Measurements from ENCODE around the gene DQX1. TPM values are rescaled to one million over a fixed set of nuclear protein-coding genes. Genes with fewer than 3 reads are reported as not detected.

DQX1 gene
- total and polyA plus RNA-seq, 9 of the 15 experiments (the other 6 are each of a cell fraction or from before 2014, with no cell fraction given): 0.04 to 0.38 (median 0.18) TPM; not detected in 1

GRCh38 chr2:74503506-74504475, 22.2 kb downstream of the DQX1 start (continued):
- TF ChIP-seq ZNF12 (CRISPR knock-in tag; IDR thresholded peaks at IDR 0.05) (peak; percentile 5; the same call in 1 of the 2 replicates), BHLHE40 (IDR thresholded peaks at IDR 0.05; ENCODE audit: low read length) (0 out of 2 replicates have a peak, but pooled peaks have one; percentile 4), HMGN3 (IDR thresholded peaks at IDR 0.05; ENCODE audit: borderline replicate concordance, extremely low read depth, insufficient read length, low read depth, low read length) (peak; percentile 27), SNRNP70 (optimal IDR thresholded peaks at IDR 0.05; ENCODE audit: low read depth, low read length) (no peak), JUN (IDR thresholded peaks at IDR 0.05; ENCODE audit: borderline replicate concordance, low read depth, low read length) (no peak), JUN (CRISPR knock-in tag; IDR thresholded peaks at IDR 0.05; ENCODE audit: borderline replicate concordance) (no peak)
- TF ChIP-seq, protein P1, sequence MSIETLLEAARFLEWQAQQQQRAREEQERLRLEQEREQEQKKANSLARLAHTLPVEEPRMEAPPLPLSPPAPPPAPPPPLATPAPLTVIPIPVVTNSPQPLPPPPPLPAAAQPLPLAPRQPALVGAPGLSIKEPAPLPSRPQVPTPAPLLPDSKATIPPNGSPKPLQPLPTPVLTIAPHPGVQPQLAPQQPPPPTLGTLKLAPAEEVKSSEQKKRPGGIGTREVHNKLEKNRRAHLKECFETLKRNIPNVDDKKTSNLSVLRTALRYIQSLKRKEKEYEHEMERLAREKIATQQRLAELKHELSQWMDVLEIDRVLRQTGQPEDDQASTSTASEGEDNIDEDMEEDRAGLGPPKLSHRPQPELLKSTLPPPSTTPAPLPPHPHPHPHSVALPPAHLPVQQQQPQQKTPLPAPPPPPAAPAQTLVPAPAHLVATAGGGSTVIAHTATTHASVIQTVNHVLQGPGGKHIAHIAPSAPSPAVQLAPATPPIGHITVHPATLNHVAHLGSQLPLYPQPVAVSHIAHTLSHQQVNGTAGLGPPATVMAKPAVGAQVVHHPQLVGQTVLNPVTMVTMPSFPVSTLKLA (conservative IDR thresholded peaks at IDR 0.05): 0 out of 4 replicates have a peak, but pooled peaks of 1 of the 2 experiments have one; percentile 4
- TF ChIP-seq, protein P2, sequence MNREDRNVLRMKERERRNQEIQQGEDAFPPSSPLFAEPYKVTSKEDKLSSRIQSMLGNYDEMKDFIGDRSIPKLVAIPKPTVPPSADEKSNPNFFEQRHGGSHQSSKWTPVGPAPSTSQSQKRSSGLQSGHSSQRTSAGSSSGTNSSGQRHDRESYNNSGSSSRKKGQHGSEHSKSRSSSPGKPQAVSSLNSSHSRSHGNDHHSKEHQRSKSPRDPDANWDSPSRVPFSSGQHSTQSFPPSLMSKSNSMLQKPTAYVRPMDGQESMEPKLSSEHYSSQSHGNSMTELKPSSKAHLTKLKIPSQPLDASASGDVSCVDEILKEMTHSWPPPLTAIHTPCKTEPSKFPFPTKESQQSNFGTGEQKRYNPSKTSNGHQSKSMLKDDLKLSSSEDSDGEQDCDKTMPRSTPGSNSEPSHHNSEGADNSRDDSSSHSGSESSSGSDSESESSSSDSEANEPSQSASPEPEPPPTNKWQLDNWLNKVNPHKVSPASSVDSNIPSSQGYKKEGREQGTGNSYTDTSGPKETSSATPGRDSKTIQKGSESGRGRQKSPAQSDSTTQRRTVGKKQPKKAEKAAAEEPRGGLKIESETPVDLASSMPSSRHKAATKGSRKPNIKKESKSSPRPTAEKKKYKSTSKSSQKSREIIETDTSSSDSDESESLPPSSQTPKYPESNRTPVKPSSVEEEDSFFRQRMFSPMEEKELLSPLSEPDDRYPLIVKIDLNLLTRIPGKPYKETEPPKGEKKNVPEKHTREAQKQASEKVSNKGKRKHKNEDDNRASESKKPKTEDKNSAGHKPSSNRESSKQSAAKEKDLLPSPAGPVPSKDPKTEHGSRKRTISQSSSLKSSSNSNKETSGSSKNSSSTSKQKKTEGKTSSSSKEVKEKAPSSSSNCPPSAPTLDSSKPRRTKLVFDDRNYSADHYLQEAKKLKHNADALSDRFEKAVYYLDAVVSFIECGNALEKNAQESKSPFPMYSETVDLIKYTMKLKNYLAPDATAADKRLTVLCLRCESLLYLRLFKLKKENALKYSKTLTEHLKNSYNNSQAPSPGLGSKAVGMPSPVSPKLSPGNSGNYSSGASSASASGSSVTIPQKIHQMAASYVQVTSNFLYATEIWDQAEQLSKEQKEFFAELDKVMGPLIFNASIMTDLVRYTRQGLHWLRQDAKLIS (CRISPR knock-in tag; IDR thresholded peaks at IDR 0.05): no peak
- TF ChIP-seq, protein P3, sequence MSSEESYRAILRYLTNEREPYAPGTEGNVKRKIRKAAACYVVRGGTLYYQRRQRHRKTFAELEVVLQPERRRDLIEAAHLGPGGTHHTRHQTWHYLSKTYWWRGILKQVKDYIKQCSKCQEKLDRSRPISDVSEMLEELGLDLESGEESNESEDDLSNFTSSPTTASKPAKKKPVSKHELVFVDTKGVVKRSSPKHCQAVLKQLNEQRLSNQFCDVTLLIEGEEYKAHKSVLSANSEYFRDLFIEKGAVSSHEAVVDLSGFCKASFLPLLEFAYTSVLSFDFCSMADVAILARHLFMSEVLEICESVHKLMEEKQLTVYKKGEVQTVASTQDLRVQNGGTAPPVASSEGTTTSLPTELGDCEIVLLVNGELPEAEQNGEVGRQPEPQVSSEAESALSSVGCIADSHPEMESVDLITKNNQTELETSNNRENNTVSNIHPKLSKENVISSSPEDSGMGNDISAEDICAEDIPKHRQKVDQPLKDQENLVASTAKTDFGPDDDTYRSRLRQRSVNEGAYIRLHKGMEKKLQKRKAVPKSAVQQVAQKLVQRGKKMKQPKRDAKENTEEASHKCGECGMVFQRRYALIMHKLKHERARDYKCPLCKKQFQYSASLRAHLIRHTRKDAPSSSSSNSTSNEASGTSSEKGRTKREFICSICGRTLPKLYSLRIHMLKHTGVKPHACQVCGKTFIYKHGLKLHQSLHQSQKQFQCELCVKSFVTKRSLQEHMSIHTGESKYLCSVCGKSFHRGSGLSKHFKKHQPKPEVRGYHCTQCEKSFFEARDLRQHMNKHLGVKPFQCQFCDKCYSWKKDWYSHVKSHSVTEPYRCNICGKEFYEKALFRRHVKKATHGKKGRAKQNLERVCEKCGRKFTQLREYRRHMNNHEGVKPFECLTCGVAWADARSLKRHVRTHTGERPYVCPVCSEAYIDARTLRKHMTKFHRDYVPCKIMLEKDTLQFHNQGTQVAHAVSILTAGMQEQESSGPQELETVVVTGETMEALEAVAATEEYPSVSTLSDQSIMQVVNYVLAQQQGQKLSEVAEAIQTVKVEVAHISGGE (CRISPR knock-in tag; IDR thresholded peaks at IDR 0.05): peak in 1 of 3 experiments; percentile 13; a peak in 1 of 6 replicates
- TF ChIP-seq, protein P4, sequence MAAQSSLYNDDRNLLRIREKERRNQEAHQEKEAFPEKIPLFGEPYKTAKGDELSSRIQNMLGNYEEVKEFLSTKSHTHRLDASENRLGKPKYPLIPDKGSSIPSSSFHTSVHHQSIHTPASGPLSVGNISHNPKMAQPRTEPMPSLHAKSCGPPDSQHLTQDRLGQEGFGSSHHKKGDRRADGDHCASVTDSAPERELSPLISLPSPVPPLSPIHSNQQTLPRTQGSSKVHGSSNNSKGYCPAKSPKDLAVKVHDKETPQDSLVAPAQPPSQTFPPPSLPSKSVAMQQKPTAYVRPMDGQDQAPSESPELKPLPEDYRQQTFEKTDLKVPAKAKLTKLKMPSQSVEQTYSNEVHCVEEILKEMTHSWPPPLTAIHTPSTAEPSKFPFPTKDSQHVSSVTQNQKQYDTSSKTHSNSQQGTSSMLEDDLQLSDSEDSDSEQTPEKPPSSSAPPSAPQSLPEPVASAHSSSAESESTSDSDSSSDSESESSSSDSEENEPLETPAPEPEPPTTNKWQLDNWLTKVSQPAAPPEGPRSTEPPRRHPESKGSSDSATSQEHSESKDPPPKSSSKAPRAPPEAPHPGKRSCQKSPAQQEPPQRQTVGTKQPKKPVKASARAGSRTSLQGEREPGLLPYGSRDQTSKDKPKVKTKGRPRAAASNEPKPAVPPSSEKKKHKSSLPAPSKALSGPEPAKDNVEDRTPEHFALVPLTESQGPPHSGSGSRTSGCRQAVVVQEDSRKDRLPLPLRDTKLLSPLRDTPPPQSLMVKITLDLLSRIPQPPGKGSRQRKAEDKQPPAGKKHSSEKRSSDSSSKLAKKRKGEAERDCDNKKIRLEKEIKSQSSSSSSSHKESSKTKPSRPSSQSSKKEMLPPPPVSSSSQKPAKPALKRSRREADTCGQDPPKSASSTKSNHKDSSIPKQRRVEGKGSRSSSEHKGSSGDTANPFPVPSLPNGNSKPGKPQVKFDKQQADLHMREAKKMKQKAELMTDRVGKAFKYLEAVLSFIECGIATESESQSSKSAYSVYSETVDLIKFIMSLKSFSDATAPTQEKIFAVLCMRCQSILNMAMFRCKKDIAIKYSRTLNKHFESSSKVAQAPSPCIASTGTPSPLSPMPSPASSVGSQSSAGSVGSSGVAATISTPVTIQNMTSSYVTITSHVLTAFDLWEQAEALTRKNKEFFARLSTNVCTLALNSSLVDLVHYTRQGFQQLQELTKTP (IDR thresholded peaks at IDR 0.05; ENCODE audit: low read depth in 1 of 2, partially characterized antibody in 2 of 2): peak in 1 of 2 experiments; percentile 46

Data from K562 (cell line).